ENCODE data around the gene VPS37C. TPM values are rescaled to one million over a fixed set of nuclear protein-coding genes. Genes with fewer than 3 reads are reported as not detected.

The VPS37C gene
- polyA plus RNA-seq, 1 donor: 16.9 TPM

GRCh38 chr11:61154528-61154927, 6.7 kb downstream of the VPS37C start:
- no peak for DNase-seq (ENCODE audit: low read depth)

- DNase-seq (ENCODE audit: low read depth): no peak
Measured at GRCh38 chr11:61153593-61154095, 7.6 kb downstream of the VPS37C start.

GRCh38 chr11:61152816-61153592, 8.2 kb downstream of the VPS37C start:
- no peak for DNase-seq (ENCODE audit: low read depth)

GRCh38 chr11:61151545-61152252, 9.5 kb downstream of the VPS37C start:
- DNase-seq (ENCODE audit: low read depth): no peak

GRCh38 chr11:61150706-61151544, 10.3 kb downstream of the VPS37C start:
- DNase-seq (ENCODE audit: low read depth): no peak

GRCh38 chr11:61149624-61150615, 11.3 kb downstream of the VPS37C start:
- DNase-seq (ENCODE audit: low read depth): no peak

- no peak for DNase-seq (ENCODE audit: low read depth)
Measured at GRCh38 chr11:61147791-61148620, 13.2 kb downstream of the VPS37C start.

GRCh38 chr11:61147271-61147670, 14.0 kb downstream of the VPS37C start:
- no peak for DNase-seq (ENCODE audit: low read depth)

GRCh38 chr11:61146416-61146815, 14.8 kb downstream of the VPS37C start:
- no peak for DNase-seq (ENCODE audit: low read depth)

GRCh38 chr11:61145228-61146005, 15.8 kb downstream of the VPS37C start:
- no peak for DNase-seq (ENCODE audit: low read depth)

- DNase-seq (ENCODE audit: low read depth): no peak
Measured at GRCh38 chr11:61144511-61145179, 16.6 kb downstream of the VPS37C start.

- DNase-seq (ENCODE audit: low read depth): no peak
Measured at GRCh38 chr11:61142424-61142823, 18.8 kb downstream of the VPS37C start.

- DNase-seq (ENCODE audit: low read depth): no peak
Measured at GRCh38 chr11:61141601-61142028, 19.6 kb downstream of the VPS37C start.

GRCh38 chr11:61140416-61140815, 20.8 kb downstream of the VPS37C start:
- DNase-seq (ENCODE audit: low read depth): no peak

GRCh38 chr11:61139387-61139786, 21.8 kb downstream of the VPS37C start:
- no peak for DNase-seq (ENCODE audit: low read depth)

- no peak for DNase-seq (ENCODE audit: low read depth)
Measured at GRCh38 chr11:61138935-61139334, 22.3 kb downstream of the VPS37C start.

- no peak for DNase-seq (ENCODE audit: low read depth)
Measured at GRCh38 chr11:61134801-61135257, 26.4 kb downstream of the VPS37C start.

- DNase-seq (ENCODE audit: low read depth): no peak
Measured at GRCh38 chr11:61133956-61134662, 27.1 kb downstream of the VPS37C start.
